CD8-positive, alpha-beta memory T cell (primary cell): Measurements from ENCODE around the gene ZNF433. TPM values are rescaled to one million over a fixed set of nuclear protein-coding genes. Genes with fewer than 3 reads are reported as not detected.
"Not testable (repeated sequence)": the region's sequence is repeated elsewhere in the genome, so short reads cannot be mapped to it uniquely, and the experiment has no call there.

Experiments used
- CTCF ChIA-PET: fragments of 350-600 bp; sonication (Branson Sonifier 250); formaldehyde crosslinking; loops from one replicate; lab custom pipeline; 2021; ENCODE audit warnings: antibody characterized with exemption; lab: Charles Lee
- POLR2A ChIA-PET: fragments of 350-600 bp; sonication (Branson Sonifier 250); formaldehyde crosslinking; loops from one replicate; lab custom pipeline; 2021; ENCODE audit warnings: antibody characterized with exemption; lab: Charles Lee
- DNase-seq, 5 donors: peaks; one replicate each; pipeline versions ENCODE4 v3.0.0 to v3.0.0-alpha.2; 2020 to 2022; ENCODE audit warnings: mixed read lengths in 1 of 5
- H3K27ac ChIP-seq: one replicate; pipeline ENCODE4 v1.7.0; 2013; ENCODE audit warnings: low read depth, mild to moderate bottlenecking, low read length, moderate library complexity
- H3K27me3 ChIP-seq: 2 replicates; pipeline ENCODE4 v1.7.0; 2013; ENCODE audit warnings: low read length, mild to moderate bottlenecking; ENCODE audit not compliant: insufficient read depth, poor library complexity, severe bottlenecking
- H3K36me3 ChIP-seq: 2 replicates; pipeline ENCODE4 v1.7.0; 2013; ENCODE audit warnings: mild to moderate bottlenecking, low read length, moderate library complexity; ENCODE audit not compliant: insufficient read depth
- H3K4me1 ChIP-seq: 2 replicates; pipeline ENCODE4 v1.7.0; 2013; ENCODE audit warnings: mild to moderate bottlenecking, low read length, moderate library complexity; ENCODE audit not compliant: insufficient read depth
- H3K4me3 ChIP-seq: 2 replicates; pipeline ENCODE4 v1.7.0; 2013; ENCODE audit warnings: mild to moderate bottlenecking, low read length
- H3K9me3 ChIP-seq: 2 replicates; pipeline ENCODE4 v1.7.0; 2013; ENCODE audit warnings: mild to moderate bottlenecking, low read length
- H3K27ac Mint-ChIP-seq, 8 donors: one replicate each; pipeline ENCODE4 v1.8.0; 2020 to 2021; ENCODE audit warnings: mixed read lengths in 8 of 8, mild to moderate bottlenecking in 6 of 8, inconsistent platforms in 3 of 8, moderate library complexity in 3 of 8
- H3K27me3 Mint-ChIP-seq, 2 donors: one replicate each; pipeline ENCODE4 v1.8.0; 2020 to 2021; ENCODE audit warnings: mixed read lengths in 2 of 2, mild to moderate bottlenecking in 1 of 2, moderate library complexity in 1 of 2
- H3K36me3 Mint-ChIP-seq, 3 donors: one replicate each; pipeline ENCODE4 v1.8.0; 2020 to 2021; ENCODE audit warnings: mixed read lengths in 3 of 3, inconsistent platforms in 1 of 3, mild to moderate bottlenecking in 1 of 3
- H3K4me1 Mint-ChIP-seq, 3 donors: one replicate each; pipeline ENCODE4 v1.8.0; 2020 to 2021; ENCODE audit warnings: mixed read lengths in 3 of 3, inconsistent platforms in 1 of 3, mild to moderate bottlenecking in 1 of 3
- H3K4me3 Mint-ChIP-seq, 7 donors: one replicate each; pipeline ENCODE4 v1.8.0; 2020 to 2021; ENCODE audit warnings: mixed read lengths in 7 of 7, mild to moderate bottlenecking in 6 of 7, moderate library complexity in 4 of 7, inconsistent platforms in 2 of 7
- H3K9me3 Mint-ChIP-seq, 5 donors: one replicate each; pipeline ENCODE4 v1.8.0; 2020 to 2022; ENCODE audit warnings: mixed read lengths in 5 of 5, mild to moderate bottlenecking in 3 of 5, moderate library complexity in 2 of 5, inconsistent platforms in 1 of 5
- polyA plus RNA-seq: library from polyadenylated mRNA; unstranded; fragments of 300-500 nt; fragmentation: Illumina TruSeq; gene quantifications from one replicate; pipeline ENCODE4 v1.2.3, GENCODE V29; 2021
- total RNA-seq, 2 experiments: library from RNA; stranded (reverse); gene quantifications; one replicate each; pipeline ENCODE4 v1.2.3, GENCODE V29; 2021

The ZNF433 gene
- total and polyA plus RNA-seq, 3 experiments from 2014 or later: 0.35 to 3.2 (median 0.58) TPM

- ChIA-PET CTCF (no interaction called here), POLR2A (no interaction called here)
- H3K4me3 ChIP-seq: no peak overlapping the region
- no peaks in the 10 kb centered on the region for H3K27me3 Mint-ChIP-seq
- H3K4me1 Mint-ChIP-seq: peaks cover 0 to 1% (median 0%) of the 10 kb centered on the region in 3 donors
- no peak overlapping the region for H3K27ac ChIP-seq
- H3K9me3 Mint-ChIP-seq: peaks cover 32 to 87% (median 75%) of the 10 kb centered on the region in 5 donors
- H3K4me1 ChIP-seq: no peaks in the 10 kb centered on the region
- no peak for DNase-seq
- peaks cover 42% of the 10 kb centered on the region for H3K9me3 ChIP-seq
- no peaks in the 10 kb centered on the region for H3K27me3 ChIP-seq
- H3K36me3 Mint-ChIP-seq: peaks cover 35 to 67% (median 62%) of the 10 kb centered on the region in 3 donors
- H3K4me3 Mint-ChIP-seq: no peak overlapping the region
- H3K36me3 ChIP-seq: peaks cover 14% of the 10 kb centered on the region
- H3K27ac Mint-ChIP-seq: no peak overlapping the region
Observed at GRCh38 chr19:12015753-12016116, 19.7 kb downstream of the ZNF433 start.

- Histone ChIP-seq H3K4me1 (no peaks in the 10 kb centered on the region), H3K27me3 (no peaks in the 10 kb centered on the region), H3K27ac (no peak overlapping the region), H3K36me3 (peaks cover 14% of the 10 kb centered on the region), H3K9me3 (peaks cover 42% of the 10 kb centered on the region), H3K4me3 (no peak overlapping the region)
- Mint-ChIP-seq H3K9me3 (peaks cover 32 to 86% (median 74%) of the 10 kb centered on the region in 5 donors), H3K36me3 (peaks cover 38 to 70% (median 67%) of the 10 kb centered on the region in 3 donors), H3K27ac (no peak overlapping the region), H3K4me1 (peaks cover 0 to 1% (median 0%) of the 10 kb centered on the region in 3 donors), H3K27me3 (no peaks in the 10 kb centered on the region), H3K4me3 (no peak overlapping the region)
- ChIA-PET POLR2A (no interaction called here), CTCF (no interaction called here)
- DNase-seq: no peak
Observed at GRCh38 chr19:12015015-12015752, 20.3 kb downstream of the ZNF433 start.

- H3K9me3 ChIP-seq: no peaks in the 10 kb centered on the region
- Mint-ChIP-seq H3K4me1 (peaks cover 20 to 30% (median 27%) of the 10 kb centered on the region in 3 donors), H3K27ac (peak overlapping the region in 7 of 8 donors; percentile 6 to 86 (median 64)), H3K27me3 (no peaks in the 10 kb centered on the region), H3K36me3 (peaks cover 5 to 44% (median 7%) of the 10 kb centered on the region in 3 donors), H3K9me3 (no peaks in the 10 kb centered on the region), H3K4me3 (peak overlapping the region in 2 of 7 donors; percentile 2)
- ChIA-PET POLR2A (no interaction called here), CTCF (interaction anchor here (1.2 to 2.9 kb wide), 2 partner anchors 11 to 76 kb away, joined by 5 to 13 read pairs; no protein-coding TSS in a partner anchor)
- H3K4me3 ChIP-seq: no peak overlapping the region
- no peaks in the 10 kb centered on the region for H3K27me3 ChIP-seq
- H3K4me1 ChIP-seq: no peaks in the 10 kb centered on the region
- no peaks in the 10 kb centered on the region for H3K36me3 ChIP-seq
- H3K27ac ChIP-seq: no peak overlapping the region
- DNase-seq: no peak
Observed at GRCh38 chr19:12000152-12000981, 35.1 kb downstream of the ZNF433 start.

- POLR2A ChIA-PET: no interaction called here
Observed at GRCh38 chr19:11995174-11995573, 40.3 kb downstream of the ZNF433 start.

GRCh38 chr19:11991921-11992320 is 43.6 kb downstream of the ZNF433 start:
- POLR2A ChIA-PET, H3K4me3 Mint-ChIP-seq, H3K27ac ChIP-seq, H3K27me3 Mint-ChIP-seq, H3K9me3 Mint-ChIP-seq, H3K27ac Mint-ChIP-seq, H3K4me1 ChIP-seq, DNase-seq, H3K27me3 ChIP-seq, H3K9me3 ChIP-seq, H3K4me3 ChIP-seq, H3K36me3 ChIP-seq: not testable (repeated sequence)
- Mint-ChIP-seq H3K36me3 (peaks cover 0 to 22% (median 4%) of the 10 kb centered on the region in 3 donors), H3K4me1 (peaks cover 30 to 63% (median 61%) of the 10 kb centered on the region in 3 donors)
- CTCF ChIA-PET: interaction anchor here (1.3 to 10.9 kb wide), 4 partner anchors 29 to 194 kb away, joined by 3 to 130 read pairs (median 65); partner anchors contain the start of genes ZNF20, ZNF700 and ZNF763

More at GRCh38 chr19:11995174-11995573, 40.3 kb downstream of the ZNF433 start:
- Histone ChIP-seq H3K36me3 (peaks cover 2% of the 10 kb centered on the region), H3K9me3 (no peaks in the 10 kb centered on the region), H3K4me1 (no peaks in the 10 kb centered on the region), H3K27ac (no peak overlapping the region), H3K4me3 (no peak overlapping the region), H3K27me3 (no peaks in the 10 kb centered on the region)
- Mint-ChIP-seq H3K27me3 (no peaks in the 10 kb centered on the region), H3K36me3 (peaks cover 0 to 24% (median 7%) of the 10 kb centered on the region in 3 donors), H3K9me3 (no peaks in the 10 kb centered on the region), H3K27ac (no peak overlapping the region), H3K4me3 (no peak overlapping the region), H3K4me1 (peaks cover 29 to 59% (median 57%) of the 10 kb centered on the region in 3 donors)
- CTCF ChIA-PET: no interaction called here
- no peak for DNase-seq

- H3K4me1 ChIP-seq: no peaks in the 10 kb centered on the region
- Mint-ChIP-seq H3K27me3 (no peaks in the 10 kb centered on the region), H3K36me3 (peaks cover 1 to 16% (median 4%) of the 10 kb centered on the region in 3 donors), H3K4me1 (peaks cover 27 to 55% (median 50%) of the 10 kb centered on the region in 3 donors), H3K4me3 (peak overlapping the region; percentile 91 to 99 (median 98)), H3K27ac (peak overlapping the region in 6 of 8 donors; percentile 66 to 97 (median 92)), H3K9me3 (peaks cover 0 to 2% (median 0%) of the 10 kb centered on the region in 5 donors)
- H3K4me3 ChIP-seq: peak overlapping the region; percentile 64
- no peaks in the 10 kb centered on the region for H3K9me3 ChIP-seq
- H3K36me3 ChIP-seq: peaks cover 3% of the 10 kb centered on the region
- ChIA-PET CTCF (interaction anchor here (1.0 to 10.9 kb wide), 13 partner anchors 9 to 191 kb away, joined by 3 to 130 read pairs (median 5); partner anchors contain the start of genes ZNF491, ZNF700 and ZNF763), POLR2A (interaction anchor here (1.2 to 4.1 kb wide), 4 partner anchors 21 to 191 kb away, joined by 3 to 26 read pairs (median 8); partner anchors contain the start of genes ZNF491 and ZNF700)
- DNase-seq: no peak
- H3K27me3 ChIP-seq: no peaks in the 10 kb centered on the region
- H3K27ac ChIP-seq: peak overlapping the region; percentile 52
Observed at GRCh38 chr19:11989112-11989456, 46.4 kb downstream of the ZNF433 start.

- Histone ChIP-seq H3K4me1 (no peaks in the 10 kb centered on the region), H3K27me3 (no peaks in the 10 kb centered on the region), H3K27ac (peak overlapping the region; percentile 52), H3K36me3 (peaks cover 3% of the 10 kb centered on the region), H3K9me3 (no peaks in the 10 kb centered on the region), H3K4me3 (peak overlapping the region; percentile 64)
- DNase-seq: peak; percentile 82 to 93 (median 87)
- POLR2A ChIA-PET: interaction anchor here (0.6 to 4.1 kb wide), 10 partner anchors 10 to 1567 kb away, joined by 3 to 26 read pairs (median 4); partner anchors contain the start of genes PDE4A, ZNF491, ZNF700 and ZNF763
- Mint-ChIP-seq H3K4me1 (peaks cover 22 to 44% (median 38%) of the 10 kb centered on the region in 3 donors), H3K36me3 (peaks cover 1 to 13% (median 4%) of the 10 kb centered on the region in 3 donors), H3K27ac (peak overlapping the region; percentile 66 to 97 (median 92)), H3K27me3 (no peaks in the 10 kb centered on the region), H3K4me3 (peak overlapping the region; percentile 91 to 99 (median 98)), H3K9me3 (peaks cover 0 to 3% (median 2%) of the 10 kb centered on the region in 5 donors)
- CTCF ChIA-PET: interaction anchor here (0.6 to 10.9 kb wide), 19 partner anchors 13 to 508 kb away, joined by 3 to 130 read pairs (median 4); partner anchors contain the start of genes ZNF20, ZNF439, ZNF491 and ZNF700
Observed at GRCh38 chr19:11987405-11988281, 47.8 kb downstream of the ZNF433 start.
